ENCODE measurements around the gene GNAT1. TPM values are rescaled to one million over a fixed set of nuclear protein-coding genes. Genes with fewer than 3 reads are reported as not detected.

GNAT1 gene
- total RNA-seq, result not detected
- not detected for polyA plus RNA-seq
- long read RNA-seq, donor 1, partial matches to known transcripts, result 0 of 1 reads
- long read RNA-seq, donor 1, other reads (novel, unspliced or antisense), result 1 of 1 reads
- long read RNA-seq, donor 2, result 0 reads

- ATAC-seq (ENCODE audit: low FRiP score), result no peak
- H3K27ac ChIP-seq (ENCODE audit: low read depth in 1 of 2, low read length in 2 of 2), result no peak within 1 kb of the TSS
- no peaks in the 10 kb centered on the region for H3K36me3 ChIP-seq (ENCODE audit: control insufficient read depth in 1 of 2, insufficient read depth in 2 of 2, low read length in 1 of 2)
Observed at GRCh38 chr3:50190936-50191660, at the start of gene GNAT1. GNAT1 (plus strand) TSS chr3:50191610; CDS start chr3:50191726, 116 bp downstream.

GRCh38 chr3:50146316-50146901 lies 45.0 kb upstream of the GNAT1 start:
- Histone ChIP-seq H3K27me3 (ENCODE audit: control insufficient read depth in 1 of 2, insufficient read depth in 2 of 2, low read length in 1 of 2) (no peaks in the 10 kb centered on the region), H3K4me1 (ENCODE audit: control insufficient read depth in 1 of 2, insufficient read depth in 2 of 2, low read length in 2 of 2) (no peaks in the 10 kb centered on the region), H3K4me3 (ENCODE audit: low read length in 2 of 2) (no peak overlapping the region), H3K27ac (ENCODE audit: low read depth in 1 of 2, low read length in 2 of 2) (no peak overlapping the region), H3K9me3 (ENCODE audit: control insufficient read depth, low read length) (no peaks in the 10 kb centered on the region), H3K36me3 (ENCODE audit: control insufficient read depth in 1 of 2, insufficient read depth in 2 of 2, low read length in 1 of 2) (no peaks in the 10 kb centered on the region)
- ATAC-seq (ENCODE audit: low FRiP score) (no peak), DNase-seq (no peak)
- WGBS, 2 donors, result 91% methylated on average over 3 of the region's 3 CpGs
- intact Hi-C loops (cut with DNase I), result no loop called here

More at GRCh38 chr3:50190936-50191660, at the start of gene GNAT1:
- intact Hi-C loops (cut with DNase I), result loop anchor here in 1 of 2 donors (1.0 kb wide), 1 partner anchor 68 kb away; no protein-coding TSS in a partner anchor
- Histone ChIP-seq H3K27me3 (ENCODE audit: control insufficient read depth in 1 of 2, insufficient read depth in 2 of 2, low read length in 1 of 2) (no peaks in the 10 kb centered on the region), H3K4me3 (ENCODE audit: low read length in 2 of 2) (no peak within 1 kb of the TSS), H3K9me3 (ENCODE audit: control insufficient read depth, low read length) (no peaks in the 10 kb centered on the region), H3K4me1 (ENCODE audit: control insufficient read depth in 1 of 2, insufficient read depth in 2 of 2, low read length in 2 of 2) (no peaks in the 10 kb centered on the region)
- WGBS, 2 donors, result 67 to 71% methylated on average over 8 of the region's 8 CpGs
- DNase-seq, result no peak

DNA sequence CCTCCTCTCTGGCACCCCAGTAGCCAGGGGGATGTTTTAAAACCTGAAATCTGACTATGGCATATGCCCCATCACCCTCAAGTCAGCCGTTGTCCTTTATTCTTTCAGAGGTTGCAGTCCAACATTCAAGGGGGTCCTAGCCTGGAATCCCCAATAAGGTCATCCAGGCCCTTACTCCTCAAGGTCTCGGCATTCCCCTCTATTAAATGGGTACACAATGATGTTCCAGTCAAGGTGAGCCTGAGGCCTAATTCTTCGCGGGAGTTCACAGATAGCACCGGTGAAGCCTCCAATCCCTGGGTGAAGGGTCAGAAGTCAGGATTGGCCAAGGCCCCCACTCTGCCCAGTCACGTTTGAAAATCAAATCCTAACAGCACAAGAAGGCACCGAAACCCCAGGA lies 44.4 kb upstream of the GNAT1 start:
- 94 to 96% methylated on average over 7 of the region's 7 CpGs for WGBS, 2 donors
- Histone ChIP-seq H3K27ac (ENCODE audit: low read depth in 1 of 2, low read length in 2 of 2) (no peak overlapping the region), H3K9me3 (ENCODE audit: control insufficient read depth, low read length) (no peaks in the 10 kb centered on the region), H3K36me3 (ENCODE audit: control insufficient read depth in 1 of 2, insufficient read depth in 2 of 2, low read length in 1 of 2) (no peaks in the 10 kb centered on the region), H3K27me3 (ENCODE audit: control insufficient read depth in 1 of 2, insufficient read depth in 2 of 2, low read length in 1 of 2) (no peaks in the 10 kb centered on the region), H3K4me1 (ENCODE audit: control insufficient read depth in 1 of 2, insufficient read depth in 2 of 2, low read length in 2 of 2) (no peaks in the 10 kb centered on the region), H3K4me3 (ENCODE audit: low read length in 2 of 2) (no peak overlapping the region)
- intact Hi-C loops (cut with DNase I), result no loop called here
- ATAC-seq (ENCODE audit: low FRiP score) (no peak), DNase-seq (no peak)

DNA sequence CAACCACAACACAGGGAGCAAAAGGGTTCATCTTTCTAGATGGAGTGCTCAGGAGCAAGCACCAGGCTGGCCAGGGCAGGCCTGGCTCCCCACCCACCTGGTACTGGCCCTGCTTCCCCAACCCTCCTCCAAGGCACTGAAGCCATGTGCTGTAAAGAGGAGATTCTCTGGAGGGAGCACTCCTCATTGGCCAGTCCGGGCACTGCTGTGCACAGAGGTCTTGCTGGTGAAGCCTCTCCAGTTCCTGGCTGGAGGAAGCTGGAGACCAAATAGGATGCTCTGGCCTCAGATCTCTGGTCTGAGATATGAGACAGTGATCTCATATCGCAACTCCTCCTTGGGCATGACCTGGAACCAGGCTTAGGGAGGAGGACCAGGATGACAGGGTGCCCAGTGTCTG lies 44.0 kb upstream of the GNAT1 start:
- H3K4me1 ChIP-seq (ENCODE audit: control insufficient read depth in 1 of 2, insufficient read depth in 2 of 2, low read length in 2 of 2), result no peaks in the 10 kb centered on the region
- DNase-seq (no peak), ATAC-seq (ENCODE audit: low FRiP score) (no peak)
- H3K36me3 ChIP-seq (ENCODE audit: control insufficient read depth in 1 of 2, insufficient read depth in 2 of 2, low read length in 1 of 2), result no peaks in the 10 kb centered on the region
- intact Hi-C loops (cut with DNase I), result no loop called here
- no peak overlapping the region for H3K27ac ChIP-seq (ENCODE audit: low read depth in 1 of 2, low read length in 2 of 2)
- no peaks in the 10 kb centered on the region for H3K27me3 ChIP-seq (ENCODE audit: control insufficient read depth in 1 of 2, insufficient read depth in 2 of 2, low read length in 1 of 2)
- no peaks in the 10 kb centered on the region for H3K9me3 ChIP-seq (ENCODE audit: control insufficient read depth, low read length)
- 81 to 82% methylated on average over 2 of the region's 2 CpGs for WGBS, 2 donors
- no peak overlapping the region for H3K4me3 ChIP-seq (ENCODE audit: low read length in 2 of 2)

GRCh38 chr3:50147861-50148260 lies 43.5 kb upstream of the GNAT1 start:
- WGBS, 2 donors, result 76 to 79% methylated on average over 6 of the region's 6 CpGs
- Histone ChIP-seq H3K27me3 (ENCODE audit: control insufficient read depth in 1 of 2, insufficient read depth in 2 of 2, low read length in 1 of 2) (no peaks in the 10 kb centered on the region), H3K36me3 (ENCODE audit: control insufficient read depth in 1 of 2, insufficient read depth in 2 of 2, low read length in 1 of 2) (no peaks in the 10 kb centered on the region), H3K9me3 (ENCODE audit: control insufficient read depth, low read length) (no peaks in the 10 kb centered on the region), H3K4me1 (ENCODE audit: control insufficient read depth in 1 of 2, insufficient read depth in 2 of 2, low read length in 2 of 2) (no peaks in the 10 kb centered on the region), H3K4me3 (ENCODE audit: low read length in 2 of 2) (no peak overlapping the region), H3K27ac (ENCODE audit: low read depth in 1 of 2, low read length in 2 of 2) (no peak overlapping the region)
- DNase-seq (no peak), ATAC-seq (ENCODE audit: low FRiP score) (no peak)
- intact Hi-C loops (cut with DNase I), result no loop called here

DNA sequence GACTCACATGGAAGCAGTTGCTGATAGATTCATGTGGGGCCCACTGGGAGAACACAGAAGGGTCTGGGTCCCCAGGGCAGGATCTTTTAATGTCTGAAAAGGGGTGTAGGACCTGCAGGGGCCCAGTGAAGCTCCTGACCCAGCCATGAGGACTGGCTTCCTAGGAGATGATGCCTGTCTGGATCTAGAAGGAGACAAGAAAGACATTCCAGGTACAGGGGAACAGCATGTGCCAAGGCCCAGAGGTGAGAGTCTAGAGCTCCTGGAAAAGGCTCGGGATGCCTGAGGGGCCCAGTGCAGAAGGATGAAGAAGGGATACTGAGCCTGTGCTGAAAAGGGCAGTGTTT lies 41.0 kb upstream of the GNAT1 start:
- no peaks in the 10 kb centered on the region for H3K4me1 ChIP-seq (ENCODE audit: control insufficient read depth in 1 of 2, insufficient read depth in 2 of 2, low read length in 2 of 2)
- H3K27ac ChIP-seq (ENCODE audit: low read depth in 1 of 2, low read length in 2 of 2), result no peak overlapping the region
- intact Hi-C loops (cut with DNase I), result no loop called here
- WGBS, 2 donors, result 91 to 100% methylated on average over 1 of the region's 1 CpG
- no peaks in the 10 kb centered on the region for H3K36me3 ChIP-seq (ENCODE audit: control insufficient read depth in 1 of 2, insufficient read depth in 2 of 2, low read length in 1 of 2)
- H3K9me3 ChIP-seq (ENCODE audit: control insufficient read depth, low read length), result no peaks in the 10 kb centered on the region
- no peak overlapping the region for H3K4me3 ChIP-seq (ENCODE audit: low read length in 2 of 2)
- H3K27me3 ChIP-seq (ENCODE audit: control insufficient read depth in 1 of 2, insufficient read depth in 2 of 2, low read length in 1 of 2), result no peaks in the 10 kb centered on the region
- DNase-seq (no peak), ATAC-seq (ENCODE audit: low FRiP score) (no peak)

DNA sequence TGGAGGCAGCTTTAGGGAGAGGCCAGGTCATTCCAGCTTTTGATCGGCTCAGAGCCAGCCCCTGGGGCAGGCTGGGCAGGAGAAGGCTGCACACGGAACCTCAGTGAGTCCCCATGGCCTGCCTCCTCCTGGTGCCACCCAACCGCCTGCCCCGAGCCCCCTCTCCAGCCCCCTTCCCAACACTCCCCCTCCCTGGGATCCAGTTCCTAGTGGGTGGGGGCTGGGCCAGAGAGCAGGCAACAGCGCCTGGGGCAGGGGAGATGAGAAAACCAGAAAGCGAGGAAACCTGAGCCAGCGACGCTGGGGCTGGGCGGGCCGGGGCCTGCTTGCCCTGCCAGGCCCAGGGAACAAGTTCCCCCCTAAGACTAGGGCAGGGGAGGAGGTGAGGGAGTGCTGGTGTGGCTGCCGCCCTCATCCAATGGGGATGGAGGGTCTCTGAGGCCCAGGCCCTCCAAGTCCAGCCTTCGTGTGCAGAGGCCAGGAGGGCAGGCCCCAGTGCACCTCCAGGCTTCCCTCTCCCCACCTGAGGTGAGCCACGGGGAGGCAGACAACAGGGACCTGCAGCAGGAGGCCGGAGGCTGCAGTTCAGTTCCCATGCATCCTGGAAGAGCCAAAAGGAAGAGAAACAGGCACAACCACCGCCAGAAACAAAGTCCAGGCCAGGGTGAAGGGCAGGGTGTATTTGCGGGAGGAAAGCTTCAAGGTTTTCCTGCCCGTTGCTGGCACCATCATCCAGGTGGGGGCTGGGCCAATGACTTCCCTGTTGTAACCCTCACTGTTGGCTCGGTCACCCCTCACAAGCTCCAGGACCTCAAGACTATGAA lies 40.3 kb upstream of the GNAT1 start:
- Histone ChIP-seq H3K27me3 (ENCODE audit: control insufficient read depth in 1 of 2, insufficient read depth in 2 of 2, low read length in 1 of 2) (no peaks in the 10 kb centered on the region), H3K9me3 (ENCODE audit: control insufficient read depth, low read length) (no peaks in the 10 kb centered on the region), H3K4me3 (ENCODE audit: low read length in 2 of 2) (no peak overlapping the region), H3K36me3 (ENCODE audit: control insufficient read depth in 1 of 2, insufficient read depth in 2 of 2, low read length in 1 of 2) (no peaks in the 10 kb centered on the region), H3K4me1 (ENCODE audit: control insufficient read depth in 1 of 2, insufficient read depth in 2 of 2, low read length in 2 of 2) (no peaks in the 10 kb centered on the region), H3K27ac (ENCODE audit: low read depth in 1 of 2, low read length in 2 of 2) (no peak overlapping the region)
- intact Hi-C loops (cut with DNase I), result no loop called here
- ATAC-seq (ENCODE audit: low FRiP score), result no peak
- WGBS, 2 donors, result 35 to 43% methylated on average over 16 to 18 of the region's 18 CpGs
- DNase-seq, result no peak

- Histone ChIP-seq H3K4me3 (ENCODE audit: low read length in 2 of 2) (no peak overlapping the region), H3K9me3 (ENCODE audit: control insufficient read depth, low read length) (no peaks in the 10 kb centered on the region), H3K27me3 (ENCODE audit: control insufficient read depth in 1 of 2, insufficient read depth in 2 of 2, low read length in 1 of 2) (no peaks in the 10 kb centered on the region), H3K4me1 (ENCODE audit: control insufficient read depth in 1 of 2, insufficient read depth in 2 of 2, low read length in 2 of 2) (no peaks in the 10 kb centered on the region), H3K27ac (ENCODE audit: low read depth in 1 of 2, low read length in 2 of 2) (no peak overlapping the region), H3K36me3 (ENCODE audit: control insufficient read depth in 1 of 2, insufficient read depth in 2 of 2, low read length in 1 of 2) (no peaks in the 10 kb centered on the region)
- DNase-seq (no peak), ATAC-seq (ENCODE audit: low FRiP score) (no peak)
- WGBS, 2 donors, result 74 to 92% methylated on average over 4 to 5 of the region's 5 CpGs
- intact Hi-C loops (cut with DNase I), result no loop called here
Observed at GRCh38 chr3:50151728-50152127, 39.7 kb upstream of the GNAT1 start.

Data from aorta (tissue), 5 donors.